Adrenal gland (tissue), 12 donors: ENCODE data around the gene NPAS3. TPM values are rescaled to one million over a fixed set of nuclear protein-coding genes. Genes with fewer than 3 reads are reported as not detected.
"Not testable (repeated sequence)": the region's sequence is repeated elsewhere in the genome, so short reads cannot be mapped to it uniquely, and the experiment has no call there.

Experiments
- DNase-seq, 7 donors: peaks; one replicate each; pipeline ENCODE4 v3.0.0-alpha.2; 2019 to 2020
- H3K27ac ChIP-seq, 5 donors: fragments of 200-600 bp; sonication (generic) in 4 of 5; 1 replicate in 3 of 5; 2 replicates in 2 of 5; pipeline versions ENCODE4 v1.5.1 to v1.8.0; 2016 to 2020; ENCODE audit warnings: mild to moderate bottlenecking in 1 of 5
- H3K27me3 ChIP-seq: fragments of 200-600 bp; 2 replicates; pipeline ENCODE4 v1.8.0; 2021
- H3K36me3 ChIP-seq, 2 donors: fragments of 200-600 bp; replicated peaks in 1 of 2; 1 replicate in 1 of 2; 2 replicates in 1 of 2; pipeline versions ENCODE4 v1.5.1 to v1.8.0; 2018 to 2022
- H3K4me1 ChIP-seq, 2 donors: fragments of 200-600 bp; replicated peaks in 1 of 2; 1 replicate in 1 of 2; 2 replicates in 1 of 2; pipeline versions ENCODE4 v1.5.1 to v1.8.0; 2018 to 2021
- H3K4me3 ChIP-seq, 4 donors: fragments of 200-600 bp; sonication (generic) in 3 of 4; one replicate each; pipeline ENCODE4 v1.5.1; 2016 to 2018
- H3K9me3 ChIP-seq, 3 donors: fragments of 200-600 bp; sonication (generic) in 1 of 3; replicated peaks in 1 of 3; 1 replicate in 2 of 3; 2 replicates in 1 of 3; pipeline versions ENCODE4 v1.5.1 to v1.8.0; 2016 to 2021
- POLR2A ChIP-seq, 2 donors: fragments of 450-650 bp; IDR thresholded peaks; one replicate each; pipeline ENCODE4 v1.6.1; 2017; ENCODE audit warnings: antibody characterized with exemption in 2 of 2, mild to moderate bottlenecking in 2 of 2, moderate library complexity in 1 of 2
- WGBS, 4 donors: extraction: QIAGEN DNeasy Blood & Tissue Kit in 2 of 4; methylation state at CpG; one replicate each; pipeline versions ENCODE4 v1.1.5 to v1.1.7; 2013 to 2017; 5-methylcytosine and 5-hydroxymethylcytosine counted together
- intact Hi-C, 2 donors: fragments of 100-400 bp; cut with DNase I; formaldehyde crosslinking; loops; one replicate each; pipeline versions ENCODE4 v1.14.1 to v1.15.0; 2022 to 2023
- polyA plus RNA-seq, 3 donors: library from polyadenylated mRNA; stranded (reverse); fragments of 200-250 nt in 2 of 3; fragments of 350-450 nt in 1 of 3; fragmentation: Illumina TruSeq in 1 of 3; extraction: RNeasy Lipid Tissue Mini Kit (QIAGEN cat#74804) in 1 of 3; gene quantifications; one replicate each; pipeline ENCODE4 v1.2.3, GENCODE V29; 2013 to 2014
- total RNA-seq, 9 donors: library from RNA; depleted of rRNA in 4 of 9; stranded (reverse); fragments of >200 nt in 4 of 9; fragments of 120-200 nt in 1 of 9; fragmentation: NEBNext Ultra II Directional in 1 of 9; extraction: Animal tissue kit (Norgen Biotek cat#: 25700) in 1 of 9; gene quantifications; one replicate each; pipeline versions ENCODE4 v1.1.0 to v1.2.4, GENCODE V29; 2013 to 2023
- TF ChIP-seq, protein P1 (sequence below), 6 experiments: fragments of 450-650 bp in 4 of 6; fragments of 200-600 bp in 2 of 6; sonication (generic) in 1 of 6; IDR thresholded peaks; 1 replicate in 5 of 6; 2 replicates in 1 of 6; pipeline versions ENCODE4 v1.5.1 to v1.8.0; 2016 to 2021; ENCODE audit warnings: antibody characterized with exemption in 6 of 6, mild to moderate bottlenecking in 2 of 6, moderate library complexity in 1 of 6
- donor health status: healthy with polysubstance abuse.
- donor health status: Bipolar disorder and iron deficiency.
- donor health status: DM: yes; HTN: yes; CAD: no.
- donor health status: DM: no; HTN: no; CAD: no.
- donor health status: DM: no; HTN: no; CAD: no.
- donor health status: DM: yes; HTN: yes; CAD: no.

The NPAS3 gene
- total and polyA plus RNA-seq, 12 donors: 0.36 to 7.5 (median 1.5) TPM

DNA sequence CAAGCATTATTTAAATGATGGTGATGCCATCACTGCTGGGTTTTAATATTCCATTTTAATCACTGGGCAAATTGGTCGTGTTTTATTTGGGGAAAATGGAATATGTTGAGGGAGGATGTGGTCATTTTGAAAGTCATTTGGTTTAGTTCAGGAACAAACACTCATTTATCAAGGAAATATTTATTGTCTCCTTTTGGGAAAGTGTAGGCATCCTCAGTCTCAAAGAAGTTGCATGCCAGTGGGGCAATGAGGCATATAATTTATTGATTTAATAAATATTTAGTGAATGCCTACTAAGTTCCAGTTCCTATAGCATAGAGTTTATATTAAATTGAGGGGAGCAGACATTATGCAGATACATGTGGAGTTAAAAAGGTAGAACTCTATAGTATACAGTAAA lies 134.3 kb downstream of the NPAS3 start:
- no peaks in the 10 kb centered on the region for H3K4me1 ChIP-seq
- no peaks in the 10 kb centered on the region for H3K36me3 ChIP-seq
- no peak for DNase-seq
- WGBS, 4 donors: 62 to 76% (median 68%) methylated on average over 1 of the region's 1 CpG
- no peak overlapping the region for H3K27ac ChIP-seq
- H3K4me3 ChIP-seq: no peak overlapping the region
- TF ChIP-seq, protein P1, sequence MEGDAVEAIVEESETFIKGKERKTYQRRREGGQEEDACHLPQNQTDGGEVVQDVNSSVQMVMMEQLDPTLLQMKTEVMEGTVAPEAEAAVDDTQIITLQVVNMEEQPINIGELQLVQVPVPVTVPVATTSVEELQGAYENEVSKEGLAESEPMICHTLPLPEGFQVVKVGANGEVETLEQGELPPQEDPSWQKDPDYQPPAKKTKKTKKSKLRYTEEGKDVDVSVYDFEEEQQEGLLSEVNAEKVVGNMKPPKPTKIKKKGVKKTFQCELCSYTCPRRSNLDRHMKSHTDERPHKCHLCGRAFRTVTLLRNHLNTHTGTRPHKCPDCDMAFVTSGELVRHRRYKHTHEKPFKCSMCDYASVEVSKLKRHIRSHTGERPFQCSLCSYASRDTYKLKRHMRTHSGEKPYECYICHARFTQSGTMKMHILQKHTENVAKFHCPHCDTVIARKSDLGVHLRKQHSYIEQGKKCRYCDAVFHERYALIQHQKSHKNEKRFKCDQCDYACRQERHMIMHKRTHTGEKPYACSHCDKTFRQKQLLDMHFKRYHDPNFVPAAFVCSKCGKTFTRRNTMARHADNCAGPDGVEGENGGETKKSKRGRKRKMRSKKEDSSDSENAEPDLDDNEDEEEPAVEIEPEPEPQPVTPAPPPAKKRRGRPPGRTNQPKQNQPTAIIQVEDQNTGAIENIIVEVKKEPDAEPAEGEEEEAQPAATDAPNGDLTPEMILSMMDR (IDR thresholded peaks at IDR 0.05): no peak
- no peak for TF ChIP-seq POLR2A (IDR thresholded peaks at IDR 0.05)
- H3K27me3 ChIP-seq: no peaks in the 10 kb centered on the region
- intact Hi-C loops: no loop called here
- no peaks in the 10 kb centered on the region for H3K9me3 ChIP-seq

GRCh38 chr14:33081259-33081658 lies 142.6 kb downstream of the NPAS3 start:
- Histone ChIP-seq H3K27me3 (no peaks in the 10 kb centered on the region), H3K4me3 (no peak overlapping the region), H3K36me3 (no peaks in the 10 kb centered on the region), H3K27ac (no peak overlapping the region), H3K4me1 (no peaks in the 10 kb centered on the region), H3K9me3 (no peaks in the 10 kb centered on the region)
- intact Hi-C loops: no loop called here
- 60 to 77% (median 75%) methylated on average over 1 of the region's 1 CpG for WGBS, 4 donors
- no peak for DNase-seq
- TF ChIP-seq, protein P1 (IDR thresholded peaks at IDR 0.05): no peak
- no peak for TF ChIP-seq POLR2A (IDR thresholded peaks at IDR 0.05)

- intact Hi-C loops: no loop called here
- no peak for DNase-seq
- WGBS, 4 donors: 93 to 99% (median 94%) methylated on average over 2 of the region's 2 CpGs
- Histone ChIP-seq H3K4me3 (no peak overlapping the region), H3K4me1 (no peaks in the 10 kb centered on the region), H3K27me3 (no peaks in the 10 kb centered on the region), H3K9me3 (no peaks in the 10 kb centered on the region), H3K27ac (no peak overlapping the region), H3K36me3 (no peaks in the 10 kb centered on the region)
- TF ChIP-seq POLR2A (IDR thresholded peaks at IDR 0.05): no peak
- TF ChIP-seq, protein P1 (IDR thresholded peaks at IDR 0.05): no peak
Observed at GRCh38 chr14:33085799-33086198, 147.1 kb downstream of the NPAS3 start.

GRCh38 chr14:33088274-33088673 lies 149.6 kb downstream of the NPAS3 start:
- H3K27me3 ChIP-seq, H3K9me3 ChIP-seq, H3K4me1 ChIP-seq, H3K36me3 ChIP-seq, DNase-seq, intact Hi-C loops, H3K4me3 ChIP-seq, H3K27ac ChIP-seq: not testable (repeated sequence)
- 86 to 92% (median 90%) methylated on average over 4 to 11 of the region's 11 CpGs for WGBS, 4 donors

DNA sequence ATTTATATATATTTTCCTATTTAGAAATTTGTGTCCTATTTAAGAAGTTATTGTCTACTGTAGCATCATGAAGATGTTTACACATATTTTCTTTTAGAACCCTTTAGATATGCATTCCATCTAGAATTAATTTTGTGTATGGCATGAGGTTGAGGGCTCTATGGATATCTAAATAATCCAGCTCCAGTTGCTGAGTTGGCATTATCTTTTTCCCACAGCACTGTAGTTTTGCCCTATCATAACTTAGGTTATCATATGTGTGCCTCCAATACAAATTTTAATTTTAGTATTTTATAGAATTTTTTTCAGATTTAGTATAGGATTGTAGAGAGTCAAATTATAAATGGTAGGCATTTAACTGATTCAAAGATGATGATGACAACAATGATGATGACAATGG lies 159.3 kb downstream of the NPAS3 start:
- no peak overlapping the region for H3K4me3 ChIP-seq
- H3K27me3 ChIP-seq: no peaks in the 10 kb centered on the region
- H3K4me1 ChIP-seq: peaks cover 0 to under 1% of the 10 kb centered on the region in 2 donors
- no peaks in the 10 kb centered on the region for H3K36me3 ChIP-seq
- intact Hi-C loops: no loop called here
- DNase-seq: no peak
- H3K27ac ChIP-seq: no peak overlapping the region
- no peaks in the 10 kb centered on the region for H3K9me3 ChIP-seq
- TF ChIP-seq, protein P1 (IDR thresholded peaks at IDR 0.05): no peak
- no peak for TF ChIP-seq POLR2A (IDR thresholded peaks at IDR 0.05)
